HG03103 (cell line): Measurements from ENCODE around the gene SND1.

Experiments used
- ATAC-seq: cut with Tn5 transposase; IDR thresholded peaks from one replicate; pipeline ENCODE4 v1.9.1; 2021; ENCODE audit warnings: low read depth; ENCODE audit not compliant: unreplicated experiment

Gene SND1

GRCh38 chr7:127798023-127798422 is 146.0 kb downstream of the SND1 start:
- ATAC-seq = no peak

GRCh38 chr7:127798769-127799372 is 146.9 kb downstream of the SND1 start:
- ATAC-seq = no peak

GRCh38 chr7:127799535-127800305 is 147.7 kb downstream of the SND1 start:
- ATAC-seq = no peak

- ATAC-seq = no peak
Observed at GRCh38 chr7:127802845-127803244, 150.9 kb downstream of the SND1 start.

- ATAC-seq = no peak
Observed at GRCh38 chr7:127803626-127804025, 151.6 kb downstream of the SND1 start.

- no peak for ATAC-seq
Observed at GRCh38 chr7:127807340-127807739, 155.3 kb downstream of the SND1 start.

GRCh38 chr7:127807829-127808228 is 155.8 kb downstream of the SND1 start:
- ATAC-seq = no peak

GRCh38 chr7:127809261-127809702 is 157.3 kb downstream of the SND1 start:
- no peak for ATAC-seq

GRCh38 chr7:127810113-127810512 is 158.1 kb downstream of the SND1 start:
- ATAC-seq = no peak

- no peak for ATAC-seq
Observed at GRCh38 chr7:127810696-127811660, 159.0 kb downstream of the SND1 start.

GRCh38 chr7:127812540-127812939 is 160.5 kb downstream of the SND1 start:
- no peak for ATAC-seq

GRCh38 chr7:127813991-127814541 is 162.1 kb downstream of the SND1 start:
- ATAC-seq = no peak

- no peak for ATAC-seq
Observed at GRCh38 chr7:127815631-127816145, 163.7 kb downstream of the SND1 start.

- no peak for ATAC-seq
Observed at GRCh38 chr7:127816354-127817190, 164.6 kb downstream of the SND1 start.

- no peak for ATAC-seq
Observed at GRCh38 chr7:127817466-127817865, 165.5 kb downstream of the SND1 start.

GRCh38 chr7:127818306-127818705 is 166.3 kb downstream of the SND1 start:
- ATAC-seq = no peak

- peak; percentile 42 for ATAC-seq
Observed at GRCh38 chr7:127819975-127820731, 168.2 kb downstream of the SND1 start.

- no peak for ATAC-seq
Observed at GRCh38 chr7:127820732-127821085, 168.7 kb downstream of the SND1 start.

- no peak for ATAC-seq
Observed at GRCh38 chr7:127821146-127821545, 169.2 kb downstream of the SND1 start.
